T-helper 22 cell (primary cell): ENCODE measurements around the gene ABCA4.

Experiments
- DNase-seq: peaks from one replicate; pipeline ENCODE4 v3.0.0-alpha.2; 2020; ENCODE audit warnings: low read depth

The ABCA4 gene

DNA sequence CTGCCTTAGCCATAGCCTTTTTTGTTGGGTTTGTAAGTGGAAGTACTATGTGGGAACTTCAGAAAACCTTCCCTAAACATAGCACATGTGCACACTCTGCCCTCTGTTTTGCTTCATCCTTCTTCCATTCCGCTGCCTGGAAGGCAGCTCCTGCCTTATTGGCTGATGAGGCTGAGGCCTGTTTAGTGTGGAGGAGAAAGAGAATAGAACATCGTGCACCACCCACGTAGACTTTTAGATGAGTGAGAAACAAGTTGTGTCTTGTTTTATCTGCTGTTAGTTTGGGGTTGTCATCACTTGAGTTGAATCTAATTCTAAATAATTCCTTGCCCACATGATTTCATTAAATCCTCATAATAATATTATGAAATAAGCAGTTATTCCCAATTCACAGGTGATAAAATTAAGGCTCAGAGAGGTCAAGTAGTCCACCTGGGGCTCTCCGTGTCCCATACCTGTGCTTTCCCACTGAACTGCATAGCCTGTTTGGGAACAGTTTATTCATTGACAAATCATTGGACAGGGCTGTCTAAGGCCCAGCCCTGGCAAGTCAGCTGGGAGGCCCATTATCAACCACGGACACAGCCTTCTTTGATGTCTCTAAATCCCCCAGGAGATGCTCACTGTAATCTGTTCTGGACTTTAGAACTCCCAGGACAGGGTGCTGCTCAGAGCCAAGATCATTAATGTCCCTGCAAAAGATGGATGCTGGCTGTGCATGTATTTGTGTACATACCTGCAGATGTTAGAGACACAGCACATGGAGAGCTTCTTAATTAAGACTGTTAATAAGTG lies 93.0 kb downstream of the ABCA4 start:
- DNase-seq, result no peak

DNA sequence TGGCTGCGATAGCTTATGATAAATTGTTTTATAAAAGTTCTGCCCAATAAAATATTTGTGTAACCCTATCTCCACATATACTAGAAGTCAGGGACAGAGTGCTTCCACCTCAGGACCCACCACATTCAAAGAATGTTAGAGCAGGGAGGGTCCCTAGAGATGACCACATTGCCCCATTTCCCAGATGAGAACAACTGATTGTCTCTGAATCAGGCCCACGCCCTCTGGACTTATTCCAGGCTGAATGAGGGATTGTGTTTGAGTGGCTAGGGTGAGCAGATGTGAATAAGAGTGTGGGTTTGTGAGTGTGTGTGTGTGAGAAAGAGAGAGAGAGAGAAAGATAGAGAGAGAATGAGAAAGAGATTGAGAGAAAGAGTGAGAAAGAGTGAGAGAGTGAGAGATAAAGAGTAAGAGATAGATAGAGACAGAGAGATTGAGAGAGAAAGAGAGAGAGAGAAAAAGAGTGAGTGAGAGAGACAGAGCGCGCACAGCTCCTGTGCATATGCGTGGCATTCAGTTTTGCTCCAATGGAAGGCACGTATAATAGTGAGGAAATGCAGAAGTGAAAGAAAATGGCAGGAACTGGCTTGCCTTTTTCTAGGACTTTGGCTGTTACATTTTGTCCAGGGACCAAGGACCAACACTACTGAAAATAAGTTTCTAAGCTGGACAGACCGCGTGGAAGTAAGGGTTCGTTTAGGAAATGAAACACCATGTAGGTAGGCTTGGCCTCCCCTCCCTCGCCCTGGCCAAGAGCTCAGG lies 94.1 kb downstream of the ABCA4 start:
- no peak for DNase-seq

DNA sequence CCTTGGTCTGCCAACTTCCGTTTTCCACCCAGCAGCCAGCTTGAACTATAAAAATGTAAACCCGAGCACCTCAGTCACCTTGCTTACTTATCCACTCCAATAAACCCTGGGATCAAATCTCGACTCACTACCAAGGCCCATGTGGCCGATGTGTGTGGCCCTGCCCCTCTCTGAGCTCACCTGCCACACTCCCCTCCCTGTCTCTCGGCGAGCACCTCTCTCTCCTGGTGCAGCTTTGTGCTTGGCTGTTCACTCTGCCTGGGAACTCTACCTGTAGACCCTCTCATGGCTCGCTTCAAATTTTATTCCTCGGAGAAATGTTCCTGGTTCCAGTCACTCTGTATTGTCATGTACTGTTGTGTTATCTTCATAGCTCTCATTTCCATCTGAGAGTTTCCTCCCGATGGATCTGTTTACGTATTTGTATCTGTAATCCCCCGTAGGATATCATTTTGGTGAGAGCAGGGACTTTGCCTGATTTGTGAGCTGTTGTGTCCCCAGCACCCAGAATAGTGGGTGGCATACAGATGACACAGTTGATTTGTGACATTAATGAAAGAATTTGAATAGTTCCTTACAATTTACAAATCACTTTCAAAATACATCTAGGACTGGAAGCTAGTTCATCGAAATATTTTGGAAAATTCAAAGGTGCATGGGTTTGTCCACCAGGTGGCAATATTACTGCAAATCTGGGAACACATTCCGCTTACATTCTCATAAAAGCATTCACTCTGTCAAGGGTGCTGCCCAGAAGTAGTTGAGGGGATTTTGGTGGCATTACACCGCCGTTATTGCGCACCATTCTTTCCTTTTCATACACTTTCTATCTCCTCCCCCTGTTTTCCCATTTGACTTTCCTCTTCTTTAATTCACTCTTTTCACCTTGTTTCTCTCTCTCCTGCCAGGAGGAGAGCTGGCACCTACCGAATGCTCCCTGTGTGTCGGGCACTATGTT lies 95.3 kb downstream of the ABCA4 start:
- DNase-seq, result no peak

DNA sequence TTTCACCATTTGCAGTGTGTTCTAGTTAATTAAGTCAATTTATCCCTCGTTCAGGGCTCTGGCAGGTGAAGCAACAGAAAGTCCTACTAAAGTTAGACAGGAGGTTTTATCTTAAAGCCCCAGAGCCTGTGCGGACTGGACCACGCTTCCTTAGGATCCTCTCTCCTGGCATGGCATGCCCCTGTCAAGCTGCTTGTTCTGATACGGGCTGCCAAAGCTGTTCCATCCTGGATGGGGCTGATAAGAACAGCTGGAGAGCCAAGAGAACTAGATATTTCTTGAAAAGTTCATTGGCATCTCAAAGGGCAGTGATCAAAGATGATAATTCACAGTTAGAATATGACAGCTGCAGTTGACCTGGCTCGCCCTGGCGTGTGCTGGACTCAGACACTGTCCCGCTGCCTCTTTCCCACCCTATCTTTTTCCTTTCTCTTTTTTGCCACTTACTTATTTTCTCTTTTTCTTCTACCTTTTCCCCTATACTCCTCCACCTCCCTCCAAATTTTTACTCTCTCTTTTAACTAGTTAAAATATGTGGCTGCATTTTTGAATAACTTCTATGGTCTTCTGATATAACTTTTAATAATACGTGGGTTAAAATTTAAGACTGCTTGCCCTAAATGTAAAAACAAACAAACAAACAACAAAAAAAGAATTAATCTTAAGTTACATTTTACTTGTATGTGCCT lies 96.7 kb downstream of the ABCA4 start:
- DNase-seq, result no peak

DNA sequence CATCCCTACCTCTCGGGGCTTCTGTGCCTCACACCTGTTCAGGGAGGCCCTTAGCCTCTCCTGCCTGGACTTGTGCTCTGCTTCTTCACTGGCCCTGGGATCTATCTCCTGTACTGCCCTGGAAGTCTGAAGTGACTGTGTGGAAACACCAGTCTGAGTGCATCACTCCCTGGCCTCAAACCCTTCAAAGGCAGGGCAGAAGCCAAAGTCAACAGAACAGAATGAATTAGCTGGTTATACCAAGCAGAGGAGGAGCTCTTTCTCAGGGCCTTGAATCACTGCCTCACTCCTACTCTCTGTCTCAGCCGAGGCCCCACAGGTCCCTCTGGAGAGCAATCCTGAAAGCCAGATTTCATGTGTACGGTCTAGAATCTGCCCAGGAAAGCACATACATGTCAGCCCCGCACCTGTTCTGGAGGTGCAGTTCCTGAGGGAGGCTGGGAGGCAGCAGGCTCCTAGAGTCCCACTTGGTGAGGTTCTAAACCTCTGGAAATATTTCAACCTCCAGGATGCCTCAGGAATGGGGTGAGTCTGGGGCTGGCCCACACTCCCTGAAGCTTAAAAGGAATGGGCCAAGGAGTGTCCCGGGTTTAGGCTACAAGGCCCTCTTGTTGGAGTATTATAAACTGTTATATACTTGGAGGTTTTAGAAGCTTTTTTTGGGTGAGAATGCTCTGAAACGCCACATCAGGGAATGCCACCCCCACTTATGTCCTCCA lies 98.3 kb downstream of the ABCA4 start:
- no peak for DNase-seq

DNA sequence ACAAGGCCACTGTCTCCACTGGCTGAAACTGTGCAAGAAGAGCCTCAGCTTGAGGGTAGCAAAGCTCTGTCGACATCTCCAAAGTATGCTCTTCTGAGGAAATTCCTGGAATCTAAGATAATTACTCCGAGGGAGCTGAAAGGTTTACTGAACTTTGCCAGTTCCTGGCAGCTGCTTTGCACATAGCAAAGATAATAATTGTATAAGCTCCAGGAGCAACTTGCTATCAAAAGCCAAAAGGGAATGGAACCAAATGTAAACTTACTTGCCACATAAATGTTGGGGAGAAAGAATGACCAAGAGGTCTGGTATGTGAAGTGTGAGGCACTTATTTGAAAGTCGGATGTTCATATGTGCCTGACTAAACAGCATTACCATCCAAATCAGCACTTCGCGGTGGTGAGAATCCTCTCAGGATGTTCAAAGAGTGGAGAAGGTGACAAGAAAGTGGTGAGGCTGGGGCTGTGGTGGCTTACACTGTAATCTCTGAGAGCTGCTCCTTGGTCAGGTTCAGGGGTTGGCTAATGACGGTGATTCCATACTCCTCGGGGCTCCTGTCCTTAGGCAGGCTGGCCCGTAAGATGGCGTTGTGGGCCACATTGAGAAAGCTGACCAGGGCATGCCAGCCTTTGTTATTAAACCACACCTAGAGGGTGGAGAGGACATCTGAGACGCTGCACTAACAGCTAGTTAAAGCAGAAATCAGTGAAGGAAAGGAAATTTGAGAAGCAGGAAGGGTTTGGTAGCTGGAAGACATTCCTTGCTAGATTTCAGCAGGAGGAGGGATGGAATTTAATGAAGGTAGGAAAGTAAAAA lies 100.0 kb downstream of the ABCA4 start:
- no peak for DNase-seq

DNA sequence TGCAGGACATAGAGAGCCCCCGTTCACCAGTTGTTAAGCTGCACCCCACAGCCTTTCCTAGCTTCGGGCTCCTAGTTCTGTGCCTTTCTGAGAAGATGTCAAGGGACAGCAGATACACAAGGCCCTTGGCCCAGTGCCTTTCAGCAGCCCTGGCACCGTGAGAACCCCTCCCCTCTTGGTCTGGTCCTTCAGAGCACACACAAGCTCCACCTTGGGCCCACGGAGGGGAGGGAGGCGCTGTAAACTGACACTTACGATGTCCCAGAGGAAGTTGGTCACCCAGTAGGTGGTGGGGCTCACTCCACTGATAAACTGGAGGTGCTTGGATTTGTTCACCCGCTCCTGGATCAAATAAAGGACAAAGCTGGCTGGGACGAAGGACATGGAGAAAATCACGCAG lies 101.6 kb downstream of the ABCA4 start:
- no peak for DNase-seq

DNA sequence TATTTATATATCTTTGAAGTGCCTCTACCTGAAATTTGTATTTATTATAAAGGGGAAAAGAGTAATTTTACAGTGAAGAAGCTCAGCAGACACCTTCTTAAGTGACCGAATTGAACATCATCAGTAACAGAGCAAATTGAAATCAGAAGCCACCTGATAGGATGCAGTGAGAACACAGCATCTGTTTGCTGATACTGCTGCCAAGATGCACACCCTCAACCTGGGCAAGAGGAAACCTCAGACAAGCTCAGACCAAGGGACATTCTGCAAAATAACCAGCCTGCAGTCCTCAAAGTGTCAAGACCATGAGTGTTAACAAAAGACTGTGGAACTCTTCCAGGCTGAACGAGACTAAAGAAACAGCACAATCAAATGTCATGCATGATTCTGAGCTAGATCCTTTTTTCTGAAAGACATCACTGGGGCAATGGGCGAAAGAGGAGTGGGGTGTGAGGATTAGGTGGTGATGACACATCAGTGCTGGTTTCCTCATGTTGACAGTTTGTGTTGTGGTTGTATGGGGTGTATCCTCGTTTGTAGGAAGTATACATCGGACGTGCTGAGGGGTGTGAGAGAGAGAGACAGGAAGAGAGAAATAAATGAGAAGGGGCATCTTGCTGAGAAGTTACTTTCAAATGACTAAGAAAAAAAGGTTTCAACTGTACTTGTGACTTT lies 103.7 kb downstream of the ABCA4 start:
- no peak for DNase-seq

DNA sequence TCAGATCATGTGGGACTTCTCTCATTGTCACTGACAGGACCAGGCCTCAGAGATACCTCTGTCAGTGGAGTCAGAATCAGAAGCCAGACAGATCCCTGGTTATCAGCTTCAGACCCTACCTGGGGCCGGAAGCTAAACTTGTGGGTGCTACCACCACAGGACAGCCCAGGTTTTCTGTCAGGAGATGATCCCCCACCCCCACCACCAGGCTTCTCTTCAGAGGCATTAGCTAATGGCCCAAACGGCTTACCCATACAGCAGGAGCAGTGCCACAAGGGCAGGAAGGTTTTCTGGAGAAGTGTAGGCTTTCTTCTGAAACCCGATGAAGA lies 105.5 kb downstream of the ABCA4 start:
- no peak for DNase-seq

DNA sequence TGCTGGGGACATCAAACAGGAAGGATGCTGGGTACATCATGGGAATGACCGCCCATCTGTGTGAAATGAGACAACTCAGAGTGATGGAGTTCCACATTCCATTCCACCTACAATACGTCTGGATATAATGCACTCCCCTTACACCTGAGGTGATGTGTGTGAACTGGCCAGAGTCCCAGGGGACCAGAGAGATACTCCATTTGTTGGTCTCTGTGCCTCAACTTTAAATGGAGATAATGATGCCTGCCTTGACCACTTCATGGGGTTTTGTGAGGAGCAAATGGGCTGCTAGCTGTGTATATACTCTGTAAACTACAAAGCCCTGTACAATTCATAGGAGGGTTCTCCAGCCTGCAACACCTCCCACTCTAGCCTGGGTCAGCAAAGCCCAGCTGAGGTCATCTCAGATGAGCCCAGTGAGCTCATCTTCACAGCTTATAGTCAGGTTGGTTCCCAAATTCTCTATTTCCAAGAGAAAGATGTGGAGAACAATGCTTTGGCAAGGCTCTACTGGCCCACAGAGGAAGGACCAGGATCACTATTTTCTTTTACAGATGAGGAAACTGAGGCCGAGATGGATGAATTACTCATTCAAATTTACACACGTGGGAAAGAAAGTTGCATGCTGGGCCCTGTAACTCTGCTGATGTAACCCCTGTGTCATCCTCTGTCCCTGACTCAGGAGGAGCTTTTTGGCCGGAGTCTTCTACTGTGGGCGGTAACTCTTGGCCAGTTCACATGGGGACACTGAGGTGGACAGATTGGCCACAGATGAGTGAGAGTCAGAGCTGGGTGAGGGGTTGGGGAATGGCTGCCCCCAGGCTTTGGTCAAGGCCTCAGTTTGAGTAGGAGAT lies 106.1 kb downstream of the ABCA4 start:
- DNase-seq, result no peak

DNA sequence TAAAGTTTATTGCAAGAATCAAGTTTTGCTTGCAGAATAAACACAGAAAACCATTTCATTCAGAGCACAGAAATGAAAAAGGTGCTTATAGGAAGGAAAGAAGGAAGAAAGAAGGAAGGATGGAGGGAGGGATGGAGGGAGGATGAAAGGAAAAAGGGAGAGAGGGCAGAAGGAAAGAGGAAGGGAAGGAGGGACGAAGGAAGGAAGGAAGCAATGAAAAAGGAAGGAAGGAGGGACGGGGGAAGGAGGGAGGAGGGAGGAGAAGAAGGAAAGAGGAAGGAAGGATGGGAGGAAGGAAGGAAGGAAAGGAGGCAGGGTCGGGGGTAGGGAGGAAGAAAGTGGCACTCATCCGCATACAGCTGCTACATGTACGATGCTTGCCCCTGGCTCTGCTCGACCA lies 106.9 kb downstream of the ABCA4 start:
- DNase-seq, result no peak

DNA sequence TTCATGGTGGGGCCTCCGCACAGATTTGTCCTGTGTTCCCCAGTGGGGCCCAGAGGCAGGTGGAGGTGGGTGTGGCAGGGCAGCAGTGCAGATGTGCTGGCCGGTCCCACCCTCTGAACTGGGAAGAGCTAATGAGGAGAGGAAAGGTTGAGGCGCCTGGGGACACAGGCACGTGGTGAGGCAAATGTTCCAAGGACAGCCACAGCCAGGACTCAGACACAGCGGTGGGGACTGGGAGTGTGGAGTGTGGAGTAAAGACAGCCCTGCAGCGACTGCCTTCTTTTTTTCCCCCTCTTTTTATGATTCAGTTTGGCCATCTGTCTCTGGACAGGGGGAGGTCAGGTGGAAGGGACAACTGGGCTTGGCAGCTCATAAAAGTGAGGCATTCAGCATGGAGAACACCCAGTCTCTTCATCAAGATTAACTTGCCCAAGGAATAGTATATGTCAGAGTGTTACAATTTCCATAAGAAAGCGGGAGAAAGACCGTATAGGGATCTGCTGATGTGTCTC lies 107.5 kb downstream of the ABCA4 start:
- DNase-seq, result no peak

DNA sequence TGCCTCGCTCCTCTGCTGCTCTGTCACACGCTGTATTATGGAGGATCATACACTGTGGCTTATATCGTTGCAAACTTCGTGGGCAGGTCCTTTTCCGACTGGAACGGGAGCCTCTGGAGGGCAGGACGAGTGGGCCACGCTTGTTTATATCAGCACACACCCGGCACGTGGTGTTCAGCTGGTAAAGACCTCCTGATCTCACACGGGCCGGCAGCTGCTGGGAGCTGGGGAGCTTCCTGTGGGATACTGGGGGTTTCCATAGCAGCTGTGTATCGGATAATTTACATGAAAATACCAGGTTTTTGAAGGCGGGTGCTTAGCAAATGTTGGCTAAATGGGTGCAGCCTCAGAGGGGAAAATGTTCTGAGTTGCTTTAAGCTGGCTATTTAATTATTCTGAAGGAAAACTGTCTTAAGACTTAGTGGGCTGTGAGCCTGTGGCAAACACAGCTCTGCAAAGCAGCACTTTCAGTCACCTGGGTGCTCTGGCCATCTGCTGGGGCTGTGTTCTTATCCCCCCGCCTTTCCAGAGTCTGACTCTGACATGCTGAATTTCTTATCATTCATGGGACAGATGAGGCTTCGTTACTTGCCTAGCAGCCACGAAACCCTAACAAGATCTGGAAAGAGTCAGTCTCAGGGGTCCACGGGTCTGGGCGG lies 108.1 kb downstream of the ABCA4 start:
- no peak for DNase-seq

DNA sequence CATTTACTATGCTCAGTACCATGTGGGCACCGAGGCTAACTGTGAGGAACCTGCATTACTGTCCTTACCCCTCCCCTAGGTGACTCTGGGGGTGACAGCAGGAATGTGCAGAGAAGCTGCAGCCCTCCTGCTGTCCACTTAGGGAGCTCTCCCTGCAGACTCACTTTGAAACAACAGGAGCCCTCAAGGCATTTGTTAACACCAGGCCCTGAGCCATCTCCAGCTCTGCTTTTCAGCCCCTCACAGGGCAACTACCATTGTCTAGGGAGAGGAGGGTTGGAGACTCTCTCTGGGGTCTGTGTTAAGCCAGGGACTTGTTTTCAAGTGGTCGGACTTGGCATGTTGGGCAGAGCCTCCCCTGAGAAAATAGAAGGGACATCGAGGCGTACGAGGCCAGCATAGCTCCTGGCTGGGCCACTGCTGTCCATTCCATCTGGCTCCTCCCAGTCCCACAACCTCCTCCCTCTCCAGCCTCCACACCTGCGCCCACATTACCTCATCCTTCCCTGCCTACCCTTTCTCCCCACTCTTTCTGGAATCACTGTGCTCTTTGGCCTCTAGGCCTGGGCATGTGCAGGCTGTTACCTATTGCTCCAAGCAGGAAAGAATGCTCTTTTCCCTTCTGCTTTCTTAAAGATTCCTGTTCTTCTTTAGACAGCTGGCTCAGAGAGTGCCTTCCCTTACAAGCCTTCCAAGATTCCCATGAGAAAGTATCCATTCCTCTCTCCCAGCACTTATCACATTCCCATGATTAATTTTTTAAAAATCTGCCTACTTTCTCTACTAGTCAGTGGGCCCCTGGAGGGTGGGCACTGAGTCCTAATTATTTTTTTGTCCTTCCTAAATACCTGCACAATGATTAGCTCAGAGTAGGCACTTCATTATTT lies 109.0 kb downstream of the ABCA4 start:
- no peak for DNase-seq

DNA sequence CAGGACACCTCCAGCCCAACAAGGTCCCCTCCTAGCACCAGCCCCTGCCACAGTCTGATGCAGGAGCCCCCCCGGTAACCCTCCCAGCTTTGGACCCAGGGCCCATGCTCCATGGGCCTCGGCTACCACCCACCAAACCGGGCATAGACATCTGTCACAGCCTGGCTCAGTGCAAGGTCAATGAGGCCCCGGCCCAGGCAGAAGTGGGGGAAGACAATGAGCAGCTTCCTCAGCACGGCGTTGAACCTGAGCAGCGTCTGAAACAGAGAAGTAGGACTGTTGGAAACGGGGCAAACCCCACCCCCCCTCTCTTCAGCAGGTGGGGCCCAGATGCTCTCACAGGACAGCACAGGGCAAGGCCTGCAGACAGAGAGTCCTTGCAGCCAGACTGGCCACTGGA lies 109.8 kb downstream of the ABCA4 start:
- no peak for DNase-seq

DNA sequence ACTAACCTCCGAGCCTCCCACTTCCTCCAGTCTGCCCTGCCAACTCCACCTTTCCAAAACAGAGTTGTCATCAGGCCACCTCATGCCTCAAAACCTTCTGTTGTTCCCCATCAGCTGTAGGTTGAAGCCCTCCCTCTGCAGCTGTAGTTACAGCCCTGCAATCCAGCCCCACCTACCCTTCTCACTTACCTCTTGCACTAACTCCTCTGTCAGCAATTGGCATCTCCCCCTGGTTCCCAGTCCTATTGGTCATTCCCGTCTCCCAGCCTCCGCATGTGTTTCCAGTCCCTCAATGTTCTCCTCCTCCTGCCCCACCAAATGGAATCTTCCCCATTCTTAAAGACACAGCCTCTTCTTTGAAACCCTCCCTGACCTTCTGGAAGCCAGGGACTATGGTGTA lies 111.6 kb downstream of the ABCA4 start:
- DNase-seq, result no peak

DNA sequence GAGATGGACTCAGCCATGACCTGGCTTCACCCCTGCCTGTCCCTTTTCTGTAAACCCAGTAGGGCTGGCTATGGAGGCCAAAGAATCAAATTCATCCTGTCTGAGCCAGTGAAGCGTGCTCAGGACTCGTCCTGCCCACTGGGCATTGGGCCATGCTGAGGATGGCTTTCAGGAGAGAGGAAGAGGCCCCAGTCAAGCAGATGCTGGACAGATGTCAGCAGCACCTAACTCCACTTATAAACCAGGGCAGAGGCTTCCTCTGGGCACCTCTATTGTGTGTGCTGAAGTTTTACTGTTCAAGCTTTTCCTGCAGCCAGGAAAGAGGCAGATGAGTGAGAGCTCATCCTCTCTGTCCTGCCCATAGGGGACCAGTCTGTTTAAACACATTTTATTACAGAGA lies 114.3 kb downstream of the ABCA4 start:
- no peak for DNase-seq
